BLaER1 (cell line): Measurements from ENCODE around the gene WDR5.

ENCODE experiments used
- H3K27ac ChIP-seq: shearing (Covaris generic); formaldehyde crosslinking; 2 replicates; pipeline ENCODE4 v1.8.1; 2022
- H3K27me3 ChIP-seq: shearing (Covaris generic); formaldehyde crosslinking; 2 replicates; pipeline ENCODE4 v1.8.1; 2022
- H3K36me3 ChIP-seq: shearing (Covaris generic); formaldehyde crosslinking; 2 replicates; pipeline ENCODE4 v1.8.1; 2022
- H3K4me1 ChIP-seq: shearing (Covaris generic); formaldehyde crosslinking; 2 replicates; pipeline ENCODE4 v1.8.1; 2022
- H3K4me2 ChIP-seq: shearing (Covaris generic); formaldehyde crosslinking; 2 replicates; pipeline ENCODE4 v1.8.1; 2022
- H3K4me3 ChIP-seq: shearing (Covaris generic); formaldehyde crosslinking; 2 replicates; pipeline ENCODE4 v1.8.1; 2022
- H3K9ac ChIP-seq: shearing (Covaris generic); formaldehyde crosslinking; 2 replicates; pipeline ENCODE4 v1.8.1; 2022
- H3K9me3 ChIP-seq: shearing (Covaris generic); formaldehyde crosslinking; 2 replicates; pipeline ENCODE4 v1.8.1; 2022
- H4K20me1 ChIP-seq: shearing (Covaris generic); formaldehyde crosslinking; 2 replicates; pipeline ENCODE4 v1.8.1; 2022
- Cebpa-rat ChIP-seq: shearing (Covaris generic); IDR thresholded peaks from 2 replicates; pipeline ENCODE4 v1.8.1; 2022

The WDR5 gene

GRCh38 chr9:134181648-134182034, 45.8 kb downstream of the WDR5 start:
- peak overlapping the region; percentile 87 for H3K4me2 ChIP-seq
- no peak overlapping the region for H3K4me3 ChIP-seq
- H3K9ac ChIP-seq = no peak overlapping the region
- no peaks in the 10 kb centered on the region for H3K36me3 ChIP-seq
- no peaks in the 10 kb centered on the region for H3K9me3 ChIP-seq
- peak overlapping the region; percentile 19; the same call in 1 of the 2 replicates for H3K27ac ChIP-seq
- TF ChIP-seq Cebpa-rat = no peak
- no peaks in the 10 kb centered on the region for H3K27me3 ChIP-seq
- no peaks in the 10 kb centered on the region for H4K20me1 ChIP-seq
- H3K4me1 ChIP-seq = peaks cover 69% of the 10 kb centered on the region

- TF ChIP-seq Cebpa-rat = no peak
- peak overlapping the region; percentile 46; the same call in 1 of the 2 replicates for H3K27ac ChIP-seq
- H3K27me3 ChIP-seq = no peaks in the 10 kb centered on the region
Observed at GRCh38 chr9:134182554-134183085, 46.7 kb downstream of the WDR5 start.

GRCh38 chr9:134185536-134186011, 49.7 kb downstream of the WDR5 start:
- Histone ChIP-seq H3K27me3 (no peaks in the 10 kb centered on the region), H3K4me2 (peak overlapping the region; percentile 57), H4K20me1 (no peaks in the 10 kb centered on the region), H3K36me3 (no peaks in the 10 kb centered on the region), H3K27ac (peak overlapping the region; percentile 42; the same call in 1 of the 2 replicates), H3K4me3 (no peak overlapping the region), H3K4me1 (peaks cover 71% of the 10 kb centered on the region), H3K9me3 (no peaks in the 10 kb centered on the region), H3K9ac (0 out of 2 replicates have a peak overlapping the region, but pooled peaks have one; percentile 3)
- no peak for TF ChIP-seq Cebpa-rat

More at GRCh38 chr9:134182554-134183085, 46.7 kb downstream of the WDR5 start:
- Histone ChIP-seq H3K9me3 (no peaks in the 10 kb centered on the region), H3K4me2 (peak overlapping the region; percentile 87; the same call in 1 of the 2 replicates), H3K4me1 (peaks cover 71% of the 10 kb centered on the region), H3K4me3 (no peak overlapping the region), H4K20me1 (no peaks in the 10 kb centered on the region), H3K36me3 (no peaks in the 10 kb centered on the region), H3K9ac (no peak overlapping the region)

- Histone ChIP-seq H3K4me3 (no peak overlapping the region), H3K9ac (no peak overlapping the region), H4K20me1 (no peaks in the 10 kb centered on the region), H3K4me2 (peak overlapping the region; percentile 57), H3K27me3 (no peaks in the 10 kb centered on the region), H3K27ac (peak overlapping the region; percentile 46; the same call in 1 of the 2 replicates), H3K9me3 (no peaks in the 10 kb centered on the region), H3K36me3 (no peaks in the 10 kb centered on the region), H3K4me1 (peaks cover 67% of the 10 kb centered on the region)
- TF ChIP-seq Cebpa-rat = no peak
Observed at GRCh38 chr9:134186471-134187109, 50.7 kb downstream of the WDR5 start.

DNA sequence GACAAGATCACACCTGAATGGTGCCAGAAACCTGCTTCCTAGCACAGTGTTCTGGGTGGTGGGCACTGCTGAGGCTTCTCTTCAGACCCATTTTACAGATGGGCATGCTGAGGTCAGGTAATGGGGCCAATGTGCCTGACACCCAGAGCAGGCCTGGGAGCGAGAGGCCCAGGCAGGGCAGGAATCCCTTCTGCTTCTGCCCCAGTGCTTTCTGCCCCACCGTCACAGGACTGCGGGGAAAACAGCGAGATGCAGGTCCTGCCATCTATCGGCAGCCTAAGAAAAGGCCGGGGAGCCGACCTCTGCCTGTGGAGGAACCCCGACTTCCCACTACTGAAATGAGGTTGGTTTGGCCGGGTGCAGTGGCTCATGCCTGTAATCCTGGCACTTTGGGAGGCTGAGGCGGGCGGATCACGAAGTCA, 51.2 kb downstream of the WDR5 start:
- H3K36me3 ChIP-seq = no peaks in the 10 kb centered on the region
- no peaks in the 10 kb centered on the region for H4K20me1 ChIP-seq
- H3K4me3 ChIP-seq = no peak overlapping the region
- H3K9me3 ChIP-seq = no peaks in the 10 kb centered on the region
- no peak overlapping the region for H3K27ac ChIP-seq
- TF ChIP-seq Cebpa-rat = no peak
- no peak overlapping the region for H3K4me2 ChIP-seq
- H3K4me1 ChIP-seq = peaks cover 67% of the 10 kb centered on the region
- no peaks in the 10 kb centered on the region for H3K27me3 ChIP-seq
- no peak overlapping the region for H3K9ac ChIP-seq

DNA sequence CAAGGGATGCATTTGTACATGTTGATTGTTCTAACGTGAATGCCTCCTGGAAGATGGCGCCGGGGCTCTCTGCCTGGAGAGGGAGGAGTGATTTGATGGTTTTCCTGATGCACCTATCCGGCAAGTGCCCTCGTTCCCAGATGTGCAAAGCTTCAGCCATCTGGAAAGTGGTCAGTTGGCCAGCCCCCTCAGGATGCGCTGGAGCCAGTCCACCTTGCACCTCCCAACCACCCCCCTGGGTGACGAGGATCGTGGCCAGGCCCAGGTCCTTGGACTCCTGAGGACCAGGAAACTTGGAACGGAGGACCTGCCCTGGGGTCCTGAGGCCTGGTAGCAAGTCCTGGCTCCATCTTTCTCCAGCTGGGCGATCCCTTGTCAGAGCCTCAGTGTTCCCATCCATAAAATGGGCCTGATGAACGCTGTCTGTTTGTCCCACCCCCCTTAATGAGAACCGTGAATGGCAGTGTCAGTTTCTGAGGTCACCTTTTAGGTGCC, 52.1 kb downstream of the WDR5 start:
- Histone ChIP-seq H3K36me3 (no peaks in the 10 kb centered on the region), H4K20me1 (no peaks in the 10 kb centered on the region), H3K4me3 (no peak overlapping the region), H3K4me2 (peak overlapping the region; percentile 44; the same call in 1 of the 2 replicates), H3K9me3 (no peaks in the 10 kb centered on the region), H3K27me3 (no peaks in the 10 kb centered on the region), H3K4me1 (peaks cover 69% of the 10 kb centered on the region), H3K9ac (no peak overlapping the region), H3K27ac (peak overlapping the region; percentile 73; the same call in 1 of the 2 replicates)
- no peak for TF ChIP-seq Cebpa-rat

GRCh38 chr9:134188386-134189144, 52.7 kb downstream of the WDR5 start:
- Histone ChIP-seq H3K27ac (peak overlapping the region; percentile 73), H3K9ac (peak overlapping the region; percentile 20), H3K36me3 (no peaks in the 10 kb centered on the region), H3K9me3 (no peaks in the 10 kb centered on the region), H3K27me3 (no peaks in the 10 kb centered on the region), H4K20me1 (no peaks in the 10 kb centered on the region), H3K4me1 (peaks cover 75% of the 10 kb centered on the region), H3K4me3 (no peak overlapping the region), H3K4me2 (peak overlapping the region; percentile 44)
- TF ChIP-seq Cebpa-rat = no peak

GRCh38 chr9:134189145-134189469, 53.2 kb downstream of the WDR5 start:
- no peak overlapping the region for H3K4me3 ChIP-seq
- peaks cover 81% of the 10 kb centered on the region for H3K4me1 ChIP-seq

GRCh38 chr9:134189470-134190231, 53.8 kb downstream of the WDR5 start:
- H3K9ac ChIP-seq = peak overlapping the region; percentile 20; the same call in 1 of the 2 replicates
- peak overlapping the region; percentile 73 for H3K27ac ChIP-seq
- H3K36me3 ChIP-seq = no peaks in the 10 kb centered on the region
- no peaks in the 10 kb centered on the region for H4K20me1 ChIP-seq
- H3K4me2 ChIP-seq = peak overlapping the region; percentile 44
- peaks cover 86% of the 10 kb centered on the region for H3K4me1 ChIP-seq
- H3K9me3 ChIP-seq = no peaks in the 10 kb centered on the region
- H3K4me3 ChIP-seq = no peak overlapping the region
- H3K27me3 ChIP-seq = no peaks in the 10 kb centered on the region
- no peak for TF ChIP-seq Cebpa-rat

More at GRCh38 chr9:134189145-134189469, 53.2 kb downstream of the WDR5 start:
- Histone ChIP-seq H4K20me1 (no peaks in the 10 kb centered on the region), H3K4me2 (peak overlapping the region; percentile 44), H3K9me3 (no peaks in the 10 kb centered on the region), H3K27me3 (no peaks in the 10 kb centered on the region), H3K36me3 (no peaks in the 10 kb centered on the region), H3K27ac (peak overlapping the region; percentile 73), H3K9ac (peak overlapping the region; percentile 20; the same call in 1 of the 2 replicates)
- TF ChIP-seq Cebpa-rat = no peak
